ENCODE measurements around the gene TRIP12. TPM values are rescaled to one million over a fixed set of nuclear protein-coding genes. Genes with fewer than 3 reads are reported as not detected.

The TRIP12 gene
- total and polyA plus RNA-seq, 2 of the 13 experiments (the other 11 are each of a cell fraction or from before 2014, with no cell fraction given) = 72.1 to 153 TPM

DNA sequence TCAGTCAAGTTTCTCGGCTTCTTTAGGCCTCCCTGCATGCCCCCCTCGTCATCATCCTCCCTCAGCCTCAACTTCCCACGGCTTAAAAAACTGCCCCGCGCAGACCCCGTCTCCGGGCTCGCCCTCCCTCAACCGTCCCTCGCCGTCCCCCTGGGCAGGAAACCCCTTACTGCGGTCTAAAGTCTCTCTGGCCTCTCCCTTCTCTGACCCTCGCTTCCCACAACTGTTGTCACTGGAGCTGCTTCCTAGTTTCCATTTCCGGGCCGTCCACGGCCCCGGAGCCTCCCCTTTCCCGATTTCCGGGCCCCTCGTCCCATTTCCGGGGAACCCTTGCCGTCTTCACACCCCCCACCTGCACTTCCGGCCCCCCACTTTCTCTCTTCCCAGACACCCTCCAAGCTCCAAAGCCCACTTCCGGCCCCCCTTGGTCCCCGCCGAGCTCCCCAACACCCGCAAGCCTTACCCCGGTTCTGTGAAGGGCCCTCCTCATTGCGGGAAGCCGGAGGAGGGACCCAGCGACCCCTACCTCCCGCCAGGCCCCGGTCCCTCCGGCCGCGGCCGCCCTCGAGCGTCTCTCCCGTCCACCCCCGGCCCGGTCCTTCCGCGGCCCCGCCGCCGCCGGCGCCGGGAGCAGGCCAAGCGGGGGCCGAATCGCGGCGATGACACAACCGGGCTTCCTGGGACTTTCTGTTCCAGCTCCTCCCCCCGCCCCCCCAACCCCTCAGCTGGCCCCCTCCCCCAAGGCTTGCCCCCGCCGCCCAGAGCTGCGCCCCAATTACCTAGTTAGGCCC lies 513 bp downstream of the TRIP12 start (continued):
- peak; percentile 53; the same call in 1 of the 2 replicates for TF ChIP-seq ZNF235 (CRISPR knock-in tag; IDR thresholded peaks at IDR 0.05; ENCODE audit: borderline replicate concordance)
- TF ChIP-seq SOX5 (CRISPR knock-in tag; IDR thresholded peaks at IDR 0.05; ENCODE audit: borderline replicate concordance) = 0 out of 2 replicates have a peak, but pooled peaks have one; percentile 32
- 0 out of 2 replicates have a peak, but pooled peaks have one; percentile 87 for TF ChIP-seq PCBP1 (IDR thresholded peaks at IDR 0.05; ENCODE audit: borderline replicate concordance, low read depth, low read length)
- no peak for TF ChIP-seq CCDC6 (CRISPR knock-in tag; IDR thresholded peaks at IDR 0.05)
- TF ChIP-seq RELA (CRISPR knock-in tag; IDR thresholded peaks at IDR 0.05) = no peak
- TF ChIP-seq TBX2 (CRISPR knock-in tag; IDR thresholded peaks at IDR 0.05; ENCODE audit: borderline replicate concordance) = peak; percentile 68; the same call in 1 of the 2 replicates
- TF ChIP-seq, protein P1, sequence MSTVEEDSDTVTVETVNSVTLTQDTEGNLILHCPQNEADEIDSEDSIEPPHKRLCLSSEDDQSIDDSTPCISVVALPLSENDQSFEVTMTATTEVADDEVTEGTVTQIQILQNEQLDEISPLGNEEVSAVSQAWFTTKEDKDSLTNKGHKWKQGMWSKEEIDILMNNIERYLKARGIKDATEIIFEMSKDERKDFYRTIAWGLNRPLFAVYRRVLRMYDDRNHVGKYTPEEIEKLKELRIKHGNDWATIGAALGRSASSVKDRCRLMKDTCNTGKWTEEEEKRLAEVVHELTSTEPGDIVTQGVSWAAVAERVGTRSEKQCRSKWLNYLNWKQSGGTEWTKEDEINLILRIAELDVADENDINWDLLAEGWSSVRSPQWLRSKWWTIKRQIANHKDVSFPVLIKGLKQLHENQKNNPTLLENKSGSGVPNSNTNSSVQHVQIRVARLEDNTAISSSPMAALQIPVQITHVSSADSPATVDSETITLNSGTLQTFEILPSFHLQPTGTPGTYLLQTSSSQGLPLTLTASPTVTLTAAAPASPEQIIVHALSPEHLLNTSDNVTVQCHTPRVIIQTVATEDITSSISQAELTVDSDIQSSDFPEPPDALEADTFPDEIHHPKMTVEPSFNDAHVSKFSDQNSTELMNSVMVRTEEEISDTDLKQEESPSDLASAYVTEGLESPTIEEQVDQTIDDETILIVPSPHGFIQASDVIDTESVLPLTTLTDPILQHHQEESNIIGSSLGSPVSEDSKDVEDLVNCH (CRISPR knock-in tag; IDR thresholded peaks at IDR 0.05) = no peak
- TF ChIP-seq ZMAT3 (CRISPR knock-in tag; conservative IDR thresholded peaks at IDR 0.05) = peak; percentile 70
- TF ChIP-seq, protein P2, sequence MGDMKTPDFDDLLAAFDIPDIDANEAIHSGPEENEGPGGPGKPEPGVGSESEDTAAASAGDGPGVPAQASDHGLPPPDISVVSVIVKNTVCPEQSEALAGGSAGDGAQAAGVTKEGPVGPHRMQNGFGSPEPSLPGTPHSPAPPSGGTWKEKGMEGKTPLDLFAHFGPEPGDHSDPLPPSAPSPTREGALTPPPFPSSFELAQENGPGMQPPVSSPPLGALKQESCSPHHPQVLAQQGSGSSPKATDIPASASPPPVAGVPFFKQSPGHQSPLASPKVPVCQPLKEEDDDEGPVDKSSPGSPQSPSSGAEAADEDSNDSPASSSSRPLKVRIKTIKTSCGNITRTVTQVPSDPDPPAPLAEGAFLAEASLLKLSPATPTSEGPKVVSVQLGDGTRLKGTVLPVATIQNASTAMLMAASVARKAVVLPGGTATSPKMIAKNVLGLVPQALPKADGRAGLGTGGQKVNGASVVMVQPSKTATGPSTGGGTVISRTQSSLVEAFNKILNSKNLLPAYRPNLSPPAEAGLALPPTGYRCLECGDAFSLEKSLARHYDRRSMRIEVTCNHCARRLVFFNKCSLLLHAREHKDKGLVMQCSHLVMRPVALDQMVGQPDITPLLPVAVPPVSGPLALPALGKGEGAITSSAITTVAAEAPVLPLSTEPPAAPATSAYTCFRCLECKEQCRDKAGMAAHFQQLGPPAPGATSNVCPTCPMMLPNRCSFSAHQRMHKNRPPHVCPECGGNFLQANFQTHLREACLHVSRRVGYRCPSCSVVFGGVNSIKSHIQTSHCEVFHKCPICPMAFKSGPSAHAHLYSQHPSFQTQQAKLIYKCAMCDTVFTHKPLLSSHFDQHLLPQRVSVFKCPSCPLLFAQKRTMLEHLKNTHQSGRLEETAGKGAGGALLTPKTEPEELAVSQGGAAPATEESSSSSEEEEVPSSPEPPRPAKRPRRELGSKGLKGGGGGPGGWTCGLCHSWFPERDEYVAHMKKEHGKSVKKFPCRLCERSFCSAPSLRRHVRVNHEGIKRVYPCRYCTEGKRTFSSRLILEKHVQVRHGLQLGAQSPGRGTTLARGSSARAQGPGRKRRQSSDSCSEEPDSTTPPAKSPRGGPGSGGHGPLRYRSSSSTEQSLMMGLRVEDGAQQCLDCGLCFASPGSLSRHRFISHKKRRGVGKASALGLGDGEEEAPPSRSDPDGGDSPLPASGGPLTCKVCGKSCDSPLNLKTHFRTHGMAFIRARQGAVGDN (CRISPR knock-in tag; IDR thresholded peaks at IDR 0.05) = peak; percentile 57
- TF ChIP-seq HNF4G (IDR thresholded peaks at IDR 0.05; ENCODE audit: borderline replicate concordance, low read depth, low read length) = peak; percentile 62; the same call in 1 of the 2 replicates
- TF ChIP-seq HNF4G (CRISPR knock-in tag; IDR thresholded peaks at IDR 0.05; ENCODE audit: borderline replicate concordance, low read depth) = no peak
- TF ChIP-seq, protein P3, sequence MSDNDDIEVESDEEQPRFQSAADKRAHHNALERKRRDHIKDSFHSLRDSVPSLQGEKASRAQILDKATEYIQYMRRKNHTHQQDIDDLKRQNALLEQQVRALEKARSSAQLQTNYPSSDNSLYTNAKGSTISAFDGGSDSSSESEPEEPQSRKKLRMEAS (IDR thresholded peaks at IDR 0.05) = 0 out of 2 replicates have a peak, but pooled peaks have one; percentile 39
- TF ChIP-seq ZBTB7B (CRISPR knock-in tag; IDR thresholded peaks at IDR 0.05) = peak; percentile 58; the same call in 1 of the 2 replicates
- TF ChIP-seq, protein P4, sequence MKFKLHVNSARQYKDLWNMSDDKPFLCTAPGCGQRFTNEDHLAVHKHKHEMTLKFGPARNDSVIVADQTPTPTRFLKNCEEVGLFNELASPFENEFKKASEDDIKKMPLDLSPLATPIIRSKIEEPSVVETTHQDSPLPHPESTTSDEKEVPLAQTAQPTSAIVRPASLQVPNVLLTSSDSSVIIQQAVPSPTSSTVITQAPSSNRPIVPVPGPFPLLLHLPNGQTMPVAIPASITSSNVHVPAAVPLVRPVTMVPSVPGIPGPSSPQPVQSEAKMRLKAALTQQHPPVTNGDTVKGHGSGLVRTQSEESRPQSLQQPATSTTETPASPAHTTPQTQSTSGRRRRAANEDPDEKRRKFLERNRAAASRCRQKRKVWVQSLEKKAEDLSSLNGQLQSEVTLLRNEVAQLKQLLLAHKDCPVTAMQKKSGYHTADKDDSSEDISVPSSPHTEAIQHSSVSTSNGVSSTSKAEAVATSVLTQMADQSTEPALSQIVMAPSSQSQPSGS (CRISPR knock-in tag; IDR thresholded peaks at IDR 0.05) = peak; percentile 40; the same call in 1 of the 2 replicates
- peak; percentile 30; the same call in 1 of the 2 replicates for TF ChIP-seq FOSL2 (CRISPR knock-in tag; IDR thresholded peaks at IDR 0.05)
- no peak for TF ChIP-seq SRY (CRISPR knock-in tag; IDR thresholded peaks at IDR 0.05)
- TF ChIP-seq TAF1 (CRISPR knock-in tag; IDR thresholded peaks at IDR 0.05) = peak; percentile 78
- TF ChIP-seq, protein P5, sequence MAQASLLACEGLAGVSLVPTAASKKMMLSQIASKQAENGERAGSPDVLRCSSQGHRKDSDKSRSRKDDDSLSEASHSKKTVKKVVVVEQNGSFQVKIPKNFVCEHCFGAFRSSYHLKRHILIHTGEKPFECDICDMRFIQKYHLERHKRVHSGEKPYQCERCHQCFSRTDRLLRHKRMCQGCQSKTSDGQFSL (CRISPR knock-in tag; IDR thresholded peaks at IDR 0.05) = peak; percentile 87; the same call in 1 of the 2 replicates
- TF ChIP-seq, protein P6, sequence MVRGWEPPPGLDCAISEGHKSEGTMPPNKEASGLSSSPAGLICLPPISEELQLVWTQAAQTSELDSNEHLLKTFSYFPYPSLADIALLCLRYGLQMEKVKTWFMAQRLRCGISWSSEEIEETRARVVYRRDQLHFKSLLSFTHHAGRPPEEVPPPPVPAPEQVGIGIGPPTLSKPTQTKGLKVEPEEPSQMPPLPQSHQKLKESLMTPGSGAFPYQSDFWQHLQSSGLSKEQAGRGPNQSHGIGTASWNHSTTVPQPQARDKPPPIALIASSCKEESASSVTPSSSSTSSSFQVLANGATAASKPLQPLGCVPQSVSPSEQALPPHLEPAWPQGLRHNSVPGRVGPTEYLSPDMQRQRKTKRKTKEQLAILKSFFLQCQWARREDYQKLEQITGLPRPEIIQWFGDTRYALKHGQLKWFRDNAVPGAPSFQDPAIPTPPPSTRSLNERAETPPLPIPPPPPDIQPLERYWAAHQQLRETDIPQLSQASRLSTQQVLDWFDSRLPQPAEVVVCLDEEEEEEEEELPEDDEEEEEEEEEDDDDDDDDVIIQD (CRISPR knock-in tag; IDR thresholded peaks at IDR 0.05; ENCODE audit: low read depth) = peak; percentile 91; the same call in 1 of the 2 replicates
